DMS153 (cell line): Measurements from ENCODE around the gene ZNF451.

ENCODE experiments used
- DNase-seq: peaks from one replicate; lab custom pipeline; 2025; lab: John Stamatoyannopoulos, UW

ZNF451 gene

GRCh38 chr6:57162028-57162427 lies 72.0 kb downstream of the ZNF451 start:
- no peak for DNase-seq

GRCh38 chr6:57162516-57162915 lies 72.5 kb downstream of the ZNF451 start:
- no peak for DNase-seq

GRCh38 chr6:57163956-57164355 lies 74.0 kb downstream of the ZNF451 start:
- no peak for DNase-seq

GRCh38 chr6:57165080-57165479 lies 75.1 kb downstream of the ZNF451 start:
- no peak for DNase-seq

- peak; percentile 56 for DNase-seq
Measured at GRCh38 chr6:57172136-57173055, 82.4 kb downstream of the ZNF451 start, which contains the start of gene BAG2. BAG2 (plus strand) TSS chr6:57172326; CDS start chr6:57172698, 372 bp downstream.

- no peak for DNase-seq
Measured at GRCh38 chr6:57173056-57173885, 83.3 kb downstream of the ZNF451 start.

GRCh38 chr6:57173886-57174510 lies 84.0 kb downstream of the ZNF451 start:
- no peak for DNase-seq

GRCh38 chr6:57174511-57174907 lies 84.5 kb downstream of the ZNF451 start:
- DNase-seq: no peak

- no peak for DNase-seq
Measured at GRCh38 chr6:57177545-57178265, 87.7 kb downstream of the ZNF451 start.

GRCh38 chr6:57180596-57180995 lies 90.6 kb downstream of the ZNF451 start:
- DNase-seq: no peak

GRCh38 chr6:57182017-57182432 lies 92.0 kb downstream of the ZNF451 start:
- no peak for DNase-seq

GRCh38 chr6:57183336-57183735 lies 93.3 kb downstream of the ZNF451 start:
- no peak for DNase-seq

GRCh38 chr6:57190140-57190539 lies 100.2 kb downstream of the ZNF451 start:
- DNase-seq: no peak

GRCh38 chr6:57193177-57193576 lies 103.2 kb downstream of the ZNF451 start:
- no peak for DNase-seq

- no peak for DNase-seq
Measured at GRCh38 chr6:57195457-57195856, 105.5 kb downstream of the ZNF451 start.

GRCh38 chr6:57198926-57199636 lies 109.1 kb downstream of the ZNF451 start:
- no peak for DNase-seq

- DNase-seq: no peak
Measured at GRCh38 chr6:57201718-57202117, 111.7 kb downstream of the ZNF451 start.

- DNase-seq: no peak
Measured at GRCh38 chr6:57205550-57206328, 115.8 kb downstream of the ZNF451 start.

- no peak for DNase-seq
Measured at GRCh38 chr6:57207141-57207540, 117.2 kb downstream of the ZNF451 start.

GRCh38 chr6:57207872-57208271 lies 117.9 kb downstream of the ZNF451 start:
- no peak for DNase-seq
